ENCODE results near the gene KRTAP5-6. TPM values are rescaled to one million over a fixed set of nuclear protein-coding genes. Genes with fewer than 3 reads are reported as not detected.

KRTAP5-6 gene
- total RNA-seq, 1 donor from 2014 or later = not detected

GRCh38 chr11:1739576-1739975 is 42.6 kb downstream of the KRTAP5-6 start:
- peak overlapping the region; percentile 9 for H3K27ac Mint-ChIP-seq (ENCODE audit: unreplicated experiment)
- no peak for TF ChIP-seq CTCF (IDR thresholded peaks at IDR 0.05)
- no peak overlapping the region for H3K4me3 Mint-ChIP-seq (ENCODE audit: unreplicated experiment)
- peaks cover 32% of the 10 kb centered on the region for H3K9me3 Mint-ChIP-seq (ENCODE audit: low read depth)
- H3K27me3 Mint-ChIP-seq (ENCODE audit: low read depth) = no peaks in the 10 kb centered on the region
- peak; percentile 30 for DNase-seq (ENCODE audit: low spot score)
- H3K36me3 Mint-ChIP-seq (ENCODE audit: low read depth) = peaks cover 2% of the 10 kb centered on the region
- H3K4me1 Mint-ChIP-seq (ENCODE audit: low read depth) = peaks cover 12% of the 10 kb centered on the region

GRCh38 chr11:1740786-1741530 is 44.0 kb downstream of the KRTAP5-6 start:
- peaks cover 14% of the 10 kb centered on the region for H3K36me3 Mint-ChIP-seq (ENCODE audit: low read depth)
- peak; percentile 72 for DNase-seq (ENCODE audit: low spot score)

GRCh38 chr11:1741741-1742140 is 44.7 kb downstream of the KRTAP5-6 start:
- H3K4me1 Mint-ChIP-seq (ENCODE audit: low read depth) = peaks cover 26% of the 10 kb centered on the region
- H3K27me3 Mint-ChIP-seq (ENCODE audit: low read depth) = no peaks in the 10 kb centered on the region
- no peak overlapping the region for H3K27ac Mint-ChIP-seq (ENCODE audit: unreplicated experiment)
- H3K9me3 Mint-ChIP-seq (ENCODE audit: low read depth) = peaks cover 23% of the 10 kb centered on the region
- peaks cover 19% of the 10 kb centered on the region for H3K36me3 Mint-ChIP-seq (ENCODE audit: low read depth)
- no peak for DNase-seq (ENCODE audit: low spot score)
- TF ChIP-seq CTCF (IDR thresholded peaks at IDR 0.05) = no peak
- no peak overlapping the region for H3K4me3 Mint-ChIP-seq (ENCODE audit: unreplicated experiment)

More at GRCh38 chr11:1740786-1741530, 44.0 kb downstream of the KRTAP5-6 start:
- Mint-ChIP-seq H3K4me1 (ENCODE audit: low read depth) (peaks cover 22% of the 10 kb centered on the region), H3K4me3 (ENCODE audit: unreplicated experiment) (no peak overlapping the region), H3K27ac (ENCODE audit: unreplicated experiment) (no peak overlapping the region), H3K9me3 (ENCODE audit: low read depth) (peaks cover 31% of the 10 kb centered on the region), H3K27me3 (ENCODE audit: low read depth) (no peaks in the 10 kb centered on the region)
- no peak for TF ChIP-seq CTCF (IDR thresholded peaks at IDR 0.05)

GRCh38 chr11:1742371-1742770 is 45.4 kb downstream of the KRTAP5-6 start:
- H3K36me3 Mint-ChIP-seq (ENCODE audit: low read depth) = peaks cover 22% of the 10 kb centered on the region
- peaks cover 31% of the 10 kb centered on the region for H3K4me1 Mint-ChIP-seq (ENCODE audit: low read depth)
- DNase-seq (ENCODE audit: low spot score) = peak; percentile 37
- peaks cover 20% of the 10 kb centered on the region for H3K9me3 Mint-ChIP-seq (ENCODE audit: low read depth)
- H3K27me3 Mint-ChIP-seq (ENCODE audit: low read depth) = no peaks in the 10 kb centered on the region
- H3K4me3 Mint-ChIP-seq (ENCODE audit: unreplicated experiment) = no peak overlapping the region
- no peak for TF ChIP-seq CTCF (IDR thresholded peaks at IDR 0.05)
- no peak overlapping the region for H3K27ac Mint-ChIP-seq (ENCODE audit: unreplicated experiment)

GRCh38 chr11:1742869-1743584 is 46.0 kb downstream of the KRTAP5-6 start:
- Mint-ChIP-seq H3K27me3 (ENCODE audit: low read depth) (no peaks in the 10 kb centered on the region), H3K4me1 (ENCODE audit: low read depth) (peaks cover 36% of the 10 kb centered on the region), H3K4me3 (ENCODE audit: unreplicated experiment) (no peak overlapping the region), H3K36me3 (ENCODE audit: low read depth) (peaks cover 24% of the 10 kb centered on the region), H3K9me3 (ENCODE audit: low read depth) (peaks cover 13% of the 10 kb centered on the region), H3K27ac (ENCODE audit: unreplicated experiment) (no peak overlapping the region)
- TF ChIP-seq CTCF (IDR thresholded peaks at IDR 0.05) = no peak
- DNase-seq (ENCODE audit: low spot score) = no peak

All from chondrocyte (in vitro differentiated cells).